Mammary epithelial cell (primary cell): ENCODE data around the gene MAP3K19.

Experiments used
- EZH2 ChIP-seq: IDR thresholded peaks from 2 replicates; pipeline ENCODE4 v1.6.1; 2012; ENCODE audit warnings: low read length, inconsistent platforms, borderline replicate concordance
- TF ChIP-seq, protein P1 (sequence below), 2 donors: IDR thresholded peaks in 1 of 2; conservative IDR thresholded peaks in 1 of 2; 2 replicates each; pipeline ENCODE4 v1.5.1; 2011 to 2012; ENCODE audit warnings: inconsistent platforms in 2 of 2, low read length in 2 of 2, mild to moderate bottlenecking in 2 of 2, control low read depth in 1 of 2, low read depth in 1 of 2; ENCODE audit not compliant: insufficient read depth in 1 of 2; ENCODE audit errors: extremely low read depth in 1 of 2

DNA sequence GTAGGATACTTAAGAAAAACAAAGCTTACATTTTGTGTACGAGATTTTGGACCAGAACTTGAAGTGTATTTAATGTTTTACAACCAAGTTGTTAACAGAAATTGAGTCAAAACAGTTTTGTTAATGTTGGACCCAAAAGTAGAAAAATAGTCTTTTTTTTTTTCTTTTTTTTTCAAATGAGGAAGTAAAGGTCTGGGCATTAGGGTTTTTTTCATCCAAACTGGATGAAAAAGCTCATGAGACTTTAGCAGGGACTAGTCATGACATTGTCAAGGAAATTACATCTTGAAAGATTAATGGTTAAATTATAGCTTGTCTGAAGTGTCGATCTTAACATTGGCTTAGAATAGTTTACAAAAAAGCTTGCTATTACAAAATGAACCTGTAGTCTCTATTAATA is 96.4 kb downstream of the MAP3K19 start:
- TF ChIP-seq, protein P1, sequence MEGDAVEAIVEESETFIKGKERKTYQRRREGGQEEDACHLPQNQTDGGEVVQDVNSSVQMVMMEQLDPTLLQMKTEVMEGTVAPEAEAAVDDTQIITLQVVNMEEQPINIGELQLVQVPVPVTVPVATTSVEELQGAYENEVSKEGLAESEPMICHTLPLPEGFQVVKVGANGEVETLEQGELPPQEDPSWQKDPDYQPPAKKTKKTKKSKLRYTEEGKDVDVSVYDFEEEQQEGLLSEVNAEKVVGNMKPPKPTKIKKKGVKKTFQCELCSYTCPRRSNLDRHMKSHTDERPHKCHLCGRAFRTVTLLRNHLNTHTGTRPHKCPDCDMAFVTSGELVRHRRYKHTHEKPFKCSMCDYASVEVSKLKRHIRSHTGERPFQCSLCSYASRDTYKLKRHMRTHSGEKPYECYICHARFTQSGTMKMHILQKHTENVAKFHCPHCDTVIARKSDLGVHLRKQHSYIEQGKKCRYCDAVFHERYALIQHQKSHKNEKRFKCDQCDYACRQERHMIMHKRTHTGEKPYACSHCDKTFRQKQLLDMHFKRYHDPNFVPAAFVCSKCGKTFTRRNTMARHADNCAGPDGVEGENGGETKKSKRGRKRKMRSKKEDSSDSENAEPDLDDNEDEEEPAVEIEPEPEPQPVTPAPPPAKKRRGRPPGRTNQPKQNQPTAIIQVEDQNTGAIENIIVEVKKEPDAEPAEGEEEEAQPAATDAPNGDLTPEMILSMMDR (conservative IDR thresholded peaks at IDR 0.05 in 1 of 2, IDR thresholded peaks at IDR 0.05 in 1 of 2; ENCODE audit: extremely low read depth in 1 of 2, insufficient read depth in 1 of 2, low read depth in 1 of 2, low read length in 2 of 2) = no peak
- TF ChIP-seq EZH2 = no peak
